Liver (tissue), 9 donors: ENCODE data around the gene CDKN2D. TPM values are rescaled to one million over a fixed set of nuclear protein-coding genes. Genes with fewer than 3 reads are reported as not detected.
A peak's percentile ranks its signal among the peaks of the same experiment; 100 is the strongest.

ENCODE experiments used
- DNase-seq: peaks from one replicate; pipeline ENCODE4 v3.0.0-alpha.2; 2017; ENCODE audit warnings: low spot score
- H3K27ac ChIP-seq, 2 donors: one replicate each; pipeline ENCODE4 v1.7.0; 2013; ENCODE audit warnings: inconsistent platforms in 2 of 2, low read length in 2 of 2, control low read depth in 1 of 2, low read depth in 1 of 2, mild to moderate bottlenecking in 1 of 2
- H3K27me3 ChIP-seq, 4 donors: one replicate each; pipeline versions ENCODE4 v1.6.1 to v1.7.0; 2013; ENCODE audit warnings: low read length in 3 of 4, inconsistent platforms in 1 of 4, mild to moderate bottlenecking in 1 of 4, moderate library complexity in 1 of 4; ENCODE audit not compliant: control insufficient read depth in 4 of 4, insufficient read depth in 4 of 4
- H3K36me3 ChIP-seq, 4 donors: one replicate each; pipeline versions ENCODE4 v1.6.1 to v1.7.0; 2013; ENCODE audit warnings: low read length in 3 of 4, mild to moderate bottlenecking in 3 of 4, low read depth in 1 of 4, moderate library complexity in 1 of 4; ENCODE audit not compliant: control insufficient read depth in 4 of 4, insufficient read depth in 3 of 4
- H3K4me1 ChIP-seq, 4 donors: one replicate each; pipeline versions ENCODE4 v1.6.1 to v1.7.0; 2013; ENCODE audit warnings: low read length in 3 of 4, mild to moderate bottlenecking in 3 of 4, moderate library complexity in 1 of 4; ENCODE audit not compliant: control insufficient read depth in 4 of 4, insufficient read depth in 4 of 4
- H3K4me3 ChIP-seq, 3 donors: one replicate each; pipeline versions ENCODE4 v1.6.1 to v1.7.0; 2013; ENCODE audit warnings: low read length in 3 of 3, control low read depth in 1 of 3, low read depth in 1 of 3, mild to moderate bottlenecking in 1 of 3
- H3K9ac ChIP-seq, 2 donors: one replicate each; pipeline ENCODE4 v1.7.0; 2013; ENCODE audit warnings: low read length in 2 of 2, mild to moderate bottlenecking in 2 of 2, moderate library complexity in 2 of 2, control low read depth in 1 of 2, low read depth in 1 of 2
- H3K9me3 ChIP-seq, 4 donors: one replicate each; pipeline versions ENCODE4 v1.6.1 to v1.7.0; 2013; ENCODE audit warnings: low read length in 3 of 4; ENCODE audit not compliant: control insufficient read depth in 4 of 4
- EGR1 ChIP-seq, 2 donors: IDR thresholded peaks; 2 replicates each; pipeline ENCODE4 v1.6.1; 2016 to 2018; ENCODE audit warnings: antibody characterized with exemption in 2 of 2, low read depth in 2 of 2
- FOXA1 ChIP-seq: IDR thresholded peaks from 2 replicates; pipeline ENCODE4 v1.6.1; 2016; ENCODE audit warnings: antibody characterized with exemption
- FOXA2 ChIP-seq: IDR thresholded peaks from 2 replicates; pipeline ENCODE4 v1.6.1; 2016; ENCODE audit warnings: antibody characterized with exemption
- GABPA ChIP-seq, 2 donors: IDR thresholded peaks in 1 of 2; conservative IDR thresholded peaks in 1 of 2; 2 replicates each; pipeline ENCODE4 v1.6.1; 2016; ENCODE audit warnings: antibody characterized with exemption in 2 of 2, mild to moderate bottlenecking in 1 of 2, moderate library complexity in 1 of 2
- HNF4A ChIP-seq, 2 donors: conservative IDR thresholded peaks; 2 replicates each; pipeline ENCODE4 v1.6.1; 2016; ENCODE audit warnings: antibody characterized with exemption in 2 of 2, mild to moderate bottlenecking in 2 of 2
- HNF4G ChIP-seq: IDR thresholded peaks from 2 replicates; pipeline ENCODE4 v1.6.1; 2016; ENCODE audit warnings: antibody characterized with exemption
- JUND ChIP-seq, 2 donors: IDR thresholded peaks; 2 replicates each; pipeline ENCODE4 v1.6.1; 2016; ENCODE audit warnings: antibody characterized with exemption in 2 of 2
- NR2F2 ChIP-seq: IDR thresholded peaks from 2 replicates; pipeline ENCODE4 v1.6.1; 2016; ENCODE audit warnings: antibody characterized with exemption
- RAD21 ChIP-seq, 2 donors: IDR thresholded peaks; 2 replicates each; pipeline ENCODE4 v1.6.1; 2016; ENCODE audit warnings: antibody characterized with exemption in 2 of 2, mild to moderate bottlenecking in 2 of 2
- RXRA ChIP-seq, 2 donors: IDR thresholded peaks; 2 replicates each; pipeline ENCODE4 v1.6.1; 2017 to 2018; ENCODE audit warnings: antibody characterized with exemption in 2 of 2, mild to moderate bottlenecking in 1 of 2
- SP1 ChIP-seq: IDR thresholded peaks from 2 replicates; pipeline ENCODE4 v1.6.1; 2018; ENCODE audit warnings: antibody characterized with exemption, mild to moderate bottlenecking
- TAF1 ChIP-seq: conservative IDR thresholded peaks from 2 replicates; pipeline ENCODE4 v1.6.1; 2016; ENCODE audit warnings: antibody characterized with exemption, mild to moderate bottlenecking
- YY1 ChIP-seq: IDR thresholded peaks from 2 replicates; pipeline ENCODE4 v1.6.1; 2016; ENCODE audit warnings: antibody characterized with exemption, mild to moderate bottlenecking
- WGBS: extraction: QIAGEN DNeasy Blood & Tissue Kit; methylation state at CpG from one replicate; pipeline ENCODE4 v1.1.7; 2013; 5-methylcytosine and 5-hydroxymethylcytosine counted together
- polyA plus RNA-seq, 2 donors: library from polyadenylated mRNA; stranded (reverse) in 1 of 2; unstranded in 1 of 2; fragments of 200-250 nt in 1 of 2; fragments of >200 nt in 1 of 2; fragmentation: Nextera tagmentation in 1 of 2; extraction: Ambion mirVana in 1 of 2; gene quantifications; one replicate each; pipeline versions ENCODE4 v1.2.1 to v1.2.3, GENCODE V29; 2013 to 2015
- total RNA-seq, 2 donors: library from RNA; depleted of rRNA; stranded (reverse); fragments of >200 nt; gene quantifications; one replicate each; pipeline ENCODE4 v1.2.3, GENCODE V29; 2014
- TF ChIP-seq, protein P1 (sequence below): IDR thresholded peaks from 2 replicates; pipeline ENCODE4 v1.6.1; 2016; ENCODE audit warnings: antibody characterized with exemption, mild to moderate bottlenecking
- TF ChIP-seq, protein P2 (sequence below): IDR thresholded peaks from 2 replicates; pipeline ENCODE4 v1.6.1; 2016; ENCODE audit warnings: antibody characterized with exemption
- TF ChIP-seq, protein P3 (sequence below): fragments of 150-350 bp; IDR thresholded peaks from 2 replicates; pipeline ENCODE4 v1.5.1; 2017; ENCODE audit warnings: improper control_type of control experiment, low read depth, low read length; ENCODE audit not compliant: missing input control
- TF ChIP-seq, protein P4 (sequence below): IDR thresholded peaks from 2 replicates; pipeline ENCODE4 v1.6.1; 2016; ENCODE audit warnings: antibody characterized with exemption
- TF ChIP-seq, protein P5 (sequence below): IDR thresholded peaks from 2 replicates; pipeline ENCODE4 v1.6.1; 2016; ENCODE audit warnings: antibody characterized with exemption
- donor health status: healthy.
- donor health status: healthy.
- donor health status: healthy.
- donor health status: healthy.
- donor health status: healthy.

Gene CDKN2D
- total RNA-seq (10 to 100 TPM in 1 of 2 donors, 1 to 10 TPM in 1; 2.7 to 86.4 TPM), polyA plus RNA-seq (1 to 10 TPM; 1.6 to 4.4 TPM)

DNA sequence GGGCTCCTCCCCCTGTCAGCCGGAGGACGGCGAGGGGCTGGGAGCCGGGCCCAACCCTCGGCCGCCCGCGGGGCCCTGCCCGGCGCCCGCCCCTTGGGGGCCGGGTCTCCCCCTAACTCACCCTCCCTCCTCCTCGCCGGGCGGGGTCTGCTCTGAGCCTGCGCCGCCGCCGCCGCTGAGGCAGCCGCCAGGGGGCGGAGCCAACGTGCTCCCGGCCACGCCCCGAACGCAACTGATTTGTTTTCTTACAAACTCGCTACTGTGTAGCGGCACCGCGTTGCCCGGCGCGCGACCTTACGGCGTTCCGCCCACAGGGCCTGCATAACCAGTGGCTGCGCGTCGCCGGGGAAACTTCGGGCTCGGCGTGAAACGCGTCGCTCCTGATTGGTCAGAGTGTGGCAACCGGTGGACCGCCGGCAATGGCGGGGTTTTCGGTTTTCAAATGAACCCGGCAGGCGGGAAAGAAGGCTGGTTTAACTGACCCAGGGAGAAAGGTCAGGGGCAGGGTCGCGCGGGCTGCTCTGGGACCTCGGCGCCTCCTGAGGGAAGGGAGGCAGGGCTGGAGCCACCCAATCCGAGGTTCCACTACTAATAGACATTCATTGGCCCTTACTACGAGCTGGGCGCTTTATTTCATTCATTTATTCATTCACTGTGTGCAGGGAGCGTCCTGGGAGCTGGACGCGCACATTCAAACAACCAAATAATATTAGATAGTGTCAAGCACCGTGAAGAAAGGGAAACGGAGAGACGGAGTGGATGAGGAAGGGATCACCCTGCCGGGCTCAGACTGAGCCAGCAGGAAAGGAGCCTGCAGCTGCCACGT is at the start of gene CDKN2D:
Gene CDKN2D (minus strand): TSS at position 154 of the 826 bp plus-strand sequence. CDS start 326 bp downstream, outside the sequence.
- under 1% methylated on average over 71 of the region's 71 CpGs for WGBS
- H3K27me3 ChIP-seq = no peaks in the 10 kb centered on the region
- peak within 1 kb of the TSS; percentile 22 to 58 for H3K9ac ChIP-seq
- peaks cover 13 to 41% (median 23%) of the 10 kb centered on the region in 4 donors for H3K4me1 ChIP-seq
- H3K9me3 ChIP-seq = no peaks in the 10 kb centered on the region
- H3K4me3 ChIP-seq = peak within 1 kb of the TSS; percentile 54 to 91 (median 55)
- H3K36me3 ChIP-seq = no peaks in the 10 kb centered on the region
- H3K27ac ChIP-seq = peak within 1 kb of the TSS; percentile 46 to 65
- DNase-seq = peak; percentile 99
- TF ChIP-seq HNF4G = no peak
- TF ChIP-seq, protein P1, sequence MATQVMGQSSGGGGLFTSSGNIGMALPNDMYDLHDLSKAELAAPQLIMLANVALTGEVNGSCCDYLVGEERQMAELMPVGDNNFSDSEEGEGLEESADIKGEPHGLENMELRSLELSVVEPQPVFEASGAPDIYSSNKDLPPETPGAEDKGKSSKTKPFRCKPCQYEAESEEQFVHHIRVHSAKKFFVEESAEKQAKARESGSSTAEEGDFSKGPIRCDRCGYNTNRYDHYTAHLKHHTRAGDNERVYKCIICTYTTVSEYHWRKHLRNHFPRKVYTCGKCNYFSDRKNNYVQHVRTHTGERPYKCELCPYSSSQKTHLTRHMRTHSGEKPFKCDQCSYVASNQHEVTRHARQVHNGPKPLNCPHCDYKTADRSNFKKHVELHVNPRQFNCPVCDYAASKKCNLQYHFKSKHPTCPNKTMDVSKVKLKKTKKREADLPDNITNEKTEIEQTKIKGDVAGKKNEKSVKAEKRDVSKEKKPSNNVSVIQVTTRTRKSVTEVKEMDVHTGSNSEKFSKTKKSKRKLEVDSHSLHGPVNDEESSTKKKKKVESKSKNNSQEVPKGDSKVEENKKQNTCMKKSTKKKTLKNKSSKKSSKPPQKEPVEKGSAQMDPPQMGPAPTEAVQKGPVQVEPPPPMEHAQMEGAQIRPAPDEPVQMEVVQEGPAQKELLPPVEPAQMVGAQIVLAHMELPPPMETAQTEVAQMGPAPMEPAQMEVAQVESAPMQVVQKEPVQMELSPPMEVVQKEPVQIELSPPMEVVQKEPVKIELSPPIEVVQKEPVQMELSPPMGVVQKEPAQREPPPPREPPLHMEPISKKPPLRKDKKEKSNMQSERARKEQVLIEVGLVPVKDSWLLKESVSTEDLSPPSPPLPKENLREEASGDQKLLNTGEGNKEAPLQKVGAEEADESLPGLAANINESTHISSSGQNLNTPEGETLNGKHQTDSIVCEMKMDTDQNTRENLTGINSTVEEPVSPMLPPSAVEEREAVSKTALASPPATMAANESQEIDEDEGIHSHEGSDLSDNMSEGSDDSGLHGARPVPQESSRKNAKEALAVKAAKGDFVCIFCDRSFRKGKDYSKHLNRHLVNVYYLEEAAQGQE = peak; percentile 34
- peak; percentile 92 for TF ChIP-seq SP1
- TF ChIP-seq YY1 = peak; percentile 88
- peak; percentile 56 to 72 for TF ChIP-seq RXRA (IDR thresholded peaks at IDR 0.05)
- TF ChIP-seq RAD21 (IDR thresholded peaks at IDR 0.05) = no peak
- TF ChIP-seq TAF1 = no peak
- TF ChIP-seq JUND (IDR thresholded peaks at IDR 0.05) = no peak
- TF ChIP-seq FOXA1 = peak; percentile 46
- peak in 1 of 2 donors; percentile 55 for TF ChIP-seq EGR1 (IDR thresholded peaks at IDR 0.05; ENCODE audit: low read depth in 2 of 2)
- TF ChIP-seq HNF4A (conservative IDR thresholded peaks at IDR 0.05) = peak in 1 of 2 donors; percentile 2
- TF ChIP-seq FOXA2 = no peak
- TF ChIP-seq, protein P2, sequence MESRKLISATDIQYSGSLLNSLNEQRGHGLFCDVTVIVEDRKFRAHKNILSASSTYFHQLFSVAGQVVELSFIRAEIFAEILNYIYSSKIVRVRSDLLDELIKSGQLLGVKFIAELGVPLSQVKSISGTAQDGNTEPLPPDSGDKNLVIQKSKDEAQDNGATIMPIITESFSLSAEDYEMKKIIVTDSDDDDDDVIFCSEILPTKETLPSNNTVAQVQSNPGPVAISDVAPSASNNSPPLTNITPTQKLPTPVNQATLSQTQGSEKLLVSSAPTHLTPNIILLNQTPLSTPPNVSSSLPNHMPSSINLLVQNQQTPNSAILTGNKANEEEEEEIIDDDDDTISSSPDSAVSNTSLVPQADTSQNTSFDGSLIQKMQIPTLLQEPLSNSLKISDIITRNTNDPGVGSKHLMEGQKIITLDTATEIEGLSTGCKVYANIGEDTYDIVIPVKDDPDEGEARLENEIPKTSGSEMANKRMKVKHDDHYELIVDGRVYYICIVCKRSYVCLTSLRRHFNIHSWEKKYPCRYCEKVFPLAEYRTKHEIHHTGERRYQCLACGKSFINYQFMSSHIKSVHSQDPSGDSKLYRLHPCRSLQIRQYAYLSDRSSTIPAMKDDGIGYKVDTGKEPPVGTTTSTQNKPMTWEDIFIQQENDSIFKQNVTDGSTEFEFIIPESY = peak; percentile 77
- TF ChIP-seq, protein P3, sequence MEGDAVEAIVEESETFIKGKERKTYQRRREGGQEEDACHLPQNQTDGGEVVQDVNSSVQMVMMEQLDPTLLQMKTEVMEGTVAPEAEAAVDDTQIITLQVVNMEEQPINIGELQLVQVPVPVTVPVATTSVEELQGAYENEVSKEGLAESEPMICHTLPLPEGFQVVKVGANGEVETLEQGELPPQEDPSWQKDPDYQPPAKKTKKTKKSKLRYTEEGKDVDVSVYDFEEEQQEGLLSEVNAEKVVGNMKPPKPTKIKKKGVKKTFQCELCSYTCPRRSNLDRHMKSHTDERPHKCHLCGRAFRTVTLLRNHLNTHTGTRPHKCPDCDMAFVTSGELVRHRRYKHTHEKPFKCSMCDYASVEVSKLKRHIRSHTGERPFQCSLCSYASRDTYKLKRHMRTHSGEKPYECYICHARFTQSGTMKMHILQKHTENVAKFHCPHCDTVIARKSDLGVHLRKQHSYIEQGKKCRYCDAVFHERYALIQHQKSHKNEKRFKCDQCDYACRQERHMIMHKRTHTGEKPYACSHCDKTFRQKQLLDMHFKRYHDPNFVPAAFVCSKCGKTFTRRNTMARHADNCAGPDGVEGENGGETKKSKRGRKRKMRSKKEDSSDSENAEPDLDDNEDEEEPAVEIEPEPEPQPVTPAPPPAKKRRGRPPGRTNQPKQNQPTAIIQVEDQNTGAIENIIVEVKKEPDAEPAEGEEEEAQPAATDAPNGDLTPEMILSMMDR = peak; percentile 43
- TF ChIP-seq, protein P4, sequence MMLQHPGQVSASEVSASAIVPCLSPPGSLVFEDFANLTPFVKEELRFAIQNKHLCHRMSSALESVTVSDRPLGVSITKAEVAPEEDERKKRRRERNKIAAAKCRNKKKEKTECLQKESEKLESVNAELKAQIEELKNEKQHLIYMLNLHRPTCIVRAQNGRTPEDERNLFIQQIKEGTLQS = no peak
- TF ChIP-seq, protein P5, sequence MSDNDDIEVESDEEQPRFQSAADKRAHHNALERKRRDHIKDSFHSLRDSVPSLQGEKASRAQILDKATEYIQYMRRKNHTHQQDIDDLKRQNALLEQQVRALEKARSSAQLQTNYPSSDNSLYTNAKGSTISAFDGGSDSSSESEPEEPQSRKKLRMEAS = peak; percentile 75
- TF ChIP-seq NR2F2 = no peak
- TF ChIP-seq GABPA (IDR thresholded peaks at IDR 0.05 in 1 of 2, conservative IDR thresholded peaks at IDR 0.05 in 1 of 2) = peak in 1 of 2 donors; percentile 54
